ENCODE measurements around the gene RNF41. TPM values are rescaled to one million over a fixed set of nuclear protein-coding genes. Genes with fewer than 3 reads are reported as not detected.

RNF41 gene
- total RNA-seq, 5 donors from 2014 or later (not counting 1 experiment from before 2014, with no cell fraction given) = 26.3 to 43.1 (median 39.4) TPM

- H3K27me3 ChIP-seq (replicated peaks in 1 of 2; ENCODE audit: control insufficient read depth in 2 of 2, extremely low read depth in 1 of 2, insufficient read depth in 2 of 2, low read length in 1 of 2) = no peaks in the 10 kb centered on the region
- no peaks in the 10 kb centered on the region for H3K9me3 ChIP-seq
- peak in 1 of 4 experiments; percentile 27 for ATAC-seq (replicated peaks in 1 of 4)
- peaks cover 13 to 35% of the 10 kb centered on the region in 2 donors for H3K36me3 ChIP-seq (ENCODE audit: control insufficient read depth in 2 of 2, extremely low read depth in 1 of 2, insufficient read depth in 1 of 2, low read length in 1 of 2)
- Mint-ChIP-seq H3K4me3 (peak overlapping the region; percentile 80 to 90 (median 83)), H3K4me1 (peaks cover 20 to 25% (median 24%) of the 10 kb centered on the region in 3 donors), H3K36me3 (peaks cover 30% of the 10 kb centered on the region), H3K27me3 (no peaks in the 10 kb centered on the region), H3K9me3 (no peaks in the 10 kb centered on the region), H3K27ac (peak overlapping the region; percentile 55 to 74)
- no peak overlapping the region for H3K27ac ChIP-seq (ENCODE audit: low read length)
- ChIA-PET POLR2A (interaction anchor here (0.6 to 1.1 kb wide), 3 partner anchors 9 to 114 kb away, joined by 3 read pairs; partner anchors contain the start of gene COQ10A (in 1 of the 2)), CTCF (interaction anchor here (0.7 to 1.8 kb wide), 11 partner anchors 9 to 284 kb away, joined by 3 to 10 read pairs (median 4); partner anchors contain the start of genes COQ10A (in 1 of the 2), CS (in 1 of the 2), RNF41 (in 1 of the 2) and SMARCC2 (in 1 of the 2))
- peak overlapping the region; percentile 62 to 82 for H3K4me3 ChIP-seq (ENCODE audit: control insufficient read depth in 1 of 2, extremely low read depth in 1 of 2, low read length in 1 of 2)
- DNase-seq = no peak
- peaks cover 7 to 27% of the 10 kb centered on the region in 2 experiments for H3K4me1 ChIP-seq (ENCODE audit: control insufficient read depth in 1 of 2, extremely low read depth in 1 of 2, insufficient read depth in 2 of 2, low read length in 2 of 2)
- WGBS (ENCODE audit: insufficient coverage) = 0% methylated on average over 12 of the region's 27 CpGs
Measured at GRCh38 chr12:56257491-56258067, 35.9 kb upstream of the RNF41 start.

GRCh38 chr12:56257071-56257470 lies 35.3 kb upstream of the RNF41 start:
- Mint-ChIP-seq H3K36me3 (peaks cover 35% of the 10 kb centered on the region), H3K4me3 (peak overlapping the region; percentile 80 to 90 (median 83)), H3K4me1 (peaks cover 20 to 25% (median 24%) of the 10 kb centered on the region in 3 donors), H3K9me3 (no peaks in the 10 kb centered on the region), H3K27ac (peak overlapping the region; percentile 23 to 74), H3K27me3 (no peaks in the 10 kb centered on the region)
- Histone ChIP-seq H3K27me3 (replicated peaks in 1 of 2; ENCODE audit: control insufficient read depth in 2 of 2, extremely low read depth in 1 of 2, insufficient read depth in 2 of 2, low read length in 1 of 2) (no peaks in the 10 kb centered on the region), H3K9me3 (no peaks in the 10 kb centered on the region), H3K4me3 (ENCODE audit: control insufficient read depth in 1 of 2, extremely low read depth in 1 of 2, low read length in 1 of 2) (peak overlapping the region; percentile 62 to 82), H3K36me3 (ENCODE audit: control insufficient read depth in 2 of 2, extremely low read depth in 1 of 2, insufficient read depth in 1 of 2, low read length in 1 of 2) (peaks cover 13 to 40% of the 10 kb centered on the region in 2 donors), H3K27ac (ENCODE audit: low read length) (no peak overlapping the region), H3K4me1 (ENCODE audit: control insufficient read depth in 1 of 2, extremely low read depth in 1 of 2, insufficient read depth in 2 of 2, low read length in 2 of 2) (peaks cover 7 to 27% of the 10 kb centered on the region in 2 experiments)
- ATAC-seq (replicated peaks in 1 of 4) (no peak), DNase-seq (no peak)
- 83% methylated on average over 1 of the region's 8 CpGs for WGBS (ENCODE audit: insufficient coverage)
- ChIA-PET POLR2A (interaction anchor here (0.6 to 1.1 kb wide), 3 partner anchors 11 to 114 kb away, joined by 3 to 8 read pairs (median 3); no protein-coding TSS in a partner anchor), CTCF (interaction anchor here (0.5 to 1.8 kb wide), 5 partner anchors 64 to 246 kb away, joined by 3 to 7 read pairs (median 3); partner anchors contain the start of gene SMARCC2 (in 1 of the 2))

DNA sequence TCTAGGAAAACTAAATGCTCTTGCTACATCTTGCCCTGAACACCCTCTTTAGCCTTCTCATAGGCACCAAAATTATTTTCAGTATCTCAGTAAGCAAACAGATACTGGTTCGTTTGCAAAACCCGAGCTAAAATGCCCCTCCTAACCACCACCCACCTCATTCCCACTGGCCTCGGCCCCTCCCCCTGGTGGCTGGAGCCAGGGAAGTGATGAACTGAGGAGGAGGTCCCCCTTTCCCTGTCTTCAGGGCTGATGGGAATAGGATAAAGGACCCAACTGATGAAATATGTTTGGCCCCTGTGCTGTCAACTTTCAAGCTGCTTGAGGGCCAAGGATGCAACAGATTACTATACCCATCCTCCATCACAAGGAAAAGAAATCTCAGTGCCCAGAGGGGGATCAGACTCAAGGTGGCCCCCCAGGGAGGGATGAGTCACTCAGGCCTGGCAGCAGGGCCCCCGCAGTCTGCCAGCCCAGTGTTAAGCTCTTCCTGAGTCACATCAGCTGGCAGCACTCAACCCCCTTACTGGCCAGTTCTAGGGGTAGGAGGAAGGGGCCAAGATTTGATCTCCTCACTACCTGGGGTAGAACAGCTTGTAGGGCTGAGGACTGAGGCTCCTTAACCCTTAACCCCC lies 34.7 kb upstream of the RNF41 start:
- peaks cover 40% of the 10 kb centered on the region for H3K36me3 Mint-ChIP-seq
- H3K4me3 Mint-ChIP-seq = peak overlapping the region; percentile 80 to 90 (median 83)
- peaks cover 20 to 24% (median 23%) of the 10 kb centered on the region in 3 donors for H3K4me1 Mint-ChIP-seq
- no peaks in the 10 kb centered on the region for H3K27me3 ChIP-seq (replicated peaks in 1 of 2; ENCODE audit: control insufficient read depth in 2 of 2, extremely low read depth in 1 of 2, insufficient read depth in 2 of 2, low read length in 1 of 2)
- H3K4me1 ChIP-seq (ENCODE audit: control insufficient read depth in 1 of 2, extremely low read depth in 1 of 2, insufficient read depth in 2 of 2, low read length in 2 of 2) = peaks cover 7 to 27% of the 10 kb centered on the region in 2 experiments
- no peak for DNase-seq
- no peaks in the 10 kb centered on the region for H3K27me3 Mint-ChIP-seq
- H3K9me3 ChIP-seq = no peaks in the 10 kb centered on the region
- peaks cover 13 to 46% of the 10 kb centered on the region in 2 donors for H3K36me3 ChIP-seq (ENCODE audit: control insufficient read depth in 2 of 2, extremely low read depth in 1 of 2, insufficient read depth in 1 of 2, low read length in 1 of 2)
- H3K9me3 Mint-ChIP-seq = no peaks in the 10 kb centered on the region
- peak overlapping the region; percentile 23 to 74 for H3K27ac Mint-ChIP-seq
- no peak overlapping the region for H3K4me3 ChIP-seq (ENCODE audit: control insufficient read depth in 1 of 2, extremely low read depth in 1 of 2, low read length in 1 of 2)
- whole genome bisulfite sequencing (ENCODE audit: insufficient coverage) = 100% methylated on average over 1 of the region's 4 CpGs
- ChIA-PET CTCF (interaction anchor here (0.5 to 1.8 kb wide), 7 partner anchors 11 to 247 kb away, joined by 3 to 7 read pairs (median 3); partner anchors contain the start of gene SMARCC2 (in 1 of the 2)), POLR2A (interaction anchor here in 1 of 2 donors (0.6 to 1.1 kb wide), 2 partner anchors 11 to 23 kb away, joined by 3 to 8 read pairs; no protein-coding TSS in a partner anchor)
- H3K27ac ChIP-seq (ENCODE audit: low read length) = no peak overlapping the region
- ATAC-seq (replicated peaks in 1 of 4) = no peak

DNA sequence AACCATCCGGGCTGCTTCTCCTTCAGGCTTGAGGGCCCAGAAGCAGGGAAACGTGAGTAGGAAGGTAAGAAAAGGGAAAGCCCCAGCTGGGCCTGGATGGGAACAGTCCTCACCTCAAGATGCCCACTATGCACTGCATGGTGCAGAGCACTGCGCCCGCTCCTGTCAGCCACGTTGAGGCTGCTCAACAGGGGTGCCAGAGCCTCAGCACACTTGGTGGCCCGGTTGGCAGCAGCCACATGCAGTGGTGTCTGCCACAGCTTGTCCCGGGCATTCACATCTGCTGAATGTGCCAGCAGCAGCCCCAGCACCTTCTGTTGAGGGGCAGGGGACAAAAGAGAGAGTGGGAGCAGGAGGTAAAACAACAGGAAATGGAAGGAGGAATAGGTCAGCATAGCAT lies 33.9 kb upstream of the RNF41 start:
- Mint-ChIP-seq H3K27me3 (no peaks in the 10 kb centered on the region), H3K4me1 (peaks cover 20 to 24% (median 23%) of the 10 kb centered on the region in 3 donors), H3K27ac (peak overlapping the region in 1 of 2 donors; percentile 70), H3K4me3 (peak overlapping the region in 1 of 3 donors; percentile 3), H3K36me3 (peaks cover 40% of the 10 kb centered on the region), H3K9me3 (no peaks in the 10 kb centered on the region)
- Histone ChIP-seq H3K27me3 (replicated peaks in 1 of 2; ENCODE audit: control insufficient read depth in 2 of 2, extremely low read depth in 1 of 2, insufficient read depth in 2 of 2, low read length in 1 of 2) (no peaks in the 10 kb centered on the region), H3K4me1 (ENCODE audit: control insufficient read depth in 1 of 2, extremely low read depth in 1 of 2, insufficient read depth in 2 of 2, low read length in 2 of 2) (peaks cover 7 to 27% of the 10 kb centered on the region in 2 experiments), H3K4me3 (ENCODE audit: control insufficient read depth in 1 of 2, extremely low read depth in 1 of 2, low read length in 1 of 2) (no peak overlapping the region), H3K9me3 (no peaks in the 10 kb centered on the region), H3K27ac (ENCODE audit: low read length) (no peak overlapping the region), H3K36me3 (ENCODE audit: control insufficient read depth in 2 of 2, extremely low read depth in 1 of 2, insufficient read depth in 1 of 2, low read length in 1 of 2) (peaks cover 13 to 50% of the 10 kb centered on the region in 2 donors)
- CTCF ChIA-PET = interaction anchor here (0.6 to 1.0 kb wide), 2 partner anchors 10 to 115 kb away, joined by 3 to 6 read pairs; no protein-coding TSS in a partner anchor
- ATAC-seq (replicated peaks in 1 of 4) (no peak), DNase-seq (no peak)
- POLR2A ChIA-PET = no interaction called here
- WGBS (ENCODE audit: insufficient coverage) = 100% methylated on average over 5 of the region's 7 CpGs

GRCh38 chr12:56253091-56253490 lies 31.4 kb upstream of the RNF41 start:
- H3K36me3 Mint-ChIP-seq = peaks cover 44% of the 10 kb centered on the region
- Histone ChIP-seq H3K27me3 (replicated peaks in 1 of 2; ENCODE audit: control insufficient read depth in 2 of 2, extremely low read depth in 1 of 2, insufficient read depth in 2 of 2, low read length in 1 of 2) (no peaks in the 10 kb centered on the region), H3K9me3 (no peaks in the 10 kb centered on the region), H3K27ac (ENCODE audit: low read length) (no peak overlapping the region), H3K4me3 (ENCODE audit: control insufficient read depth in 1 of 2, extremely low read depth in 1 of 2, low read length in 1 of 2) (no peak overlapping the region), H3K4me1 (ENCODE audit: control insufficient read depth in 1 of 2, extremely low read depth in 1 of 2, insufficient read depth in 2 of 2, low read length in 2 of 2) (peaks cover 4 to 17% of the 10 kb centered on the region in 2 experiments), H3K36me3 (ENCODE audit: control insufficient read depth in 2 of 2, extremely low read depth in 1 of 2, insufficient read depth in 1 of 2, low read length in 1 of 2) (peaks cover 17 to 73% of the 10 kb centered on the region in 2 donors)
- CTCF ChIA-PET = interaction anchor here in 1 of 2 donors (1.3 kb wide), 1 partner anchor 211 kb away, joined by 3 read pairs; no protein-coding TSS in a partner anchor
- ATAC-seq (replicated peaks in 1 of 4) (no peak), DNase-seq (no peak)
- POLR2A ChIA-PET = no interaction called here
- peaks cover 12 to 18% (median 16%) of the 10 kb centered on the region in 3 donors for H3K4me1 Mint-ChIP-seq
- H3K9me3 Mint-ChIP-seq = no peaks in the 10 kb centered on the region
- no peak overlapping the region for H3K27ac Mint-ChIP-seq
- H3K4me3 Mint-ChIP-seq = no peak overlapping the region
- 97% methylated on average over 9 of the region's 11 CpGs for WGBS (ENCODE audit: insufficient coverage)
- H3K27me3 Mint-ChIP-seq = no peaks in the 10 kb centered on the region

DNA sequence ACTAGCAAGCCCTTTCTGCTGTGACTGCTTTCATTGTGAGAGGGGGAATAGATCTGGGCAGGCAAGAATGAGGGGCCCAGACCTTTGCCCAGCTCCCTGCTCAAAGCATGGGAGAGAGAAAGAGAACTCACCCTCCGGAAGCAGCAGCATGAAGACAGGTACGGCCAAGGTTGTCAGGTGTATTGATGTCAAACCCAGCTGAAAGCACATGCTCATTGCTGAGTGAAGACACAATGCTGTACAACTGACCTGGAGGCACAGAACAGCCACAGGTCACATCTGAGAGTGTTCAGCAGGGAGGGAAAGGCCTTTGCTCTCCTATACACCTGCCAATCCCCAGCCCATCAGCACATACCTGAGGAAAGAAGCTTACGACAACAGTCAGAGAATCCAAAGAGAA lies 30.9 kb upstream of the RNF41 start:
- H3K36me3 ChIP-seq (ENCODE audit: control insufficient read depth in 2 of 2, extremely low read depth in 1 of 2, insufficient read depth in 1 of 2, low read length in 1 of 2) = peaks cover 17 to 77% of the 10 kb centered on the region in 2 donors
- ATAC-seq (replicated peaks in 1 of 4) = no peak
- peaks cover 4 to 16% of the 10 kb centered on the region in 2 experiments for H3K4me1 ChIP-seq (ENCODE audit: control insufficient read depth in 1 of 2, extremely low read depth in 1 of 2, insufficient read depth in 2 of 2, low read length in 2 of 2)
- H3K27ac Mint-ChIP-seq = no peak overlapping the region
- ChIA-PET CTCF (interaction anchor here in 1 of 2 donors (1.3 kb wide), 1 partner anchor 212 kb away, joined by 3 read pairs; no protein-coding TSS in a partner anchor), POLR2A (no interaction called here)
- H3K9me3 Mint-ChIP-seq = no peaks in the 10 kb centered on the region
- H3K27me3 ChIP-seq (replicated peaks in 1 of 2; ENCODE audit: control insufficient read depth in 2 of 2, extremely low read depth in 1 of 2, insufficient read depth in 2 of 2, low read length in 1 of 2) = no peaks in the 10 kb centered on the region
- WGBS (ENCODE audit: insufficient coverage) = 94% methylated on average over 2 of the region's 3 CpGs
- no peak overlapping the region for H3K4me3 ChIP-seq (ENCODE audit: control insufficient read depth in 1 of 2, extremely low read depth in 1 of 2, low read length in 1 of 2)
- H3K9me3 ChIP-seq = no peaks in the 10 kb centered on the region
- peaks cover 46% of the 10 kb centered on the region for H3K36me3 Mint-ChIP-seq
- H3K27ac ChIP-seq (ENCODE audit: low read length) = no peak overlapping the region
- H3K27me3 Mint-ChIP-seq = no peaks in the 10 kb centered on the region
- DNase-seq = no peak
- peaks cover 12 to 18% (median 16%) of the 10 kb centered on the region in 3 donors for H3K4me1 Mint-ChIP-seq
- no peak overlapping the region for H3K4me3 Mint-ChIP-seq

Measured in T-cell (primary cell).